Ascending aorta (tissue), 2 donors: ENCODE data around the gene TSPAN18. TPM values are rescaled to one million over a fixed set of nuclear protein-coding genes. Genes with fewer than 3 reads are reported as not detected.

Experiments
- DNase-seq, 2 donors: peaks; one replicate each; pipeline ENCODE4 v3.0.0-alpha.2; 2019; ENCODE audit warnings: low spot score in 2 of 2
- H3K27ac ChIP-seq, 2 donors: fragments of 200-600 bp; sonication (generic); one replicate each; pipeline ENCODE4 v1.5.1; 2016 to 2017; ENCODE audit warnings: mild to moderate bottlenecking in 1 of 2
- H3K27me3 ChIP-seq: fragments of 200-600 bp; sonication (generic); one replicate; pipeline ENCODE4 v1.5.1; 2017
- H3K36me3 ChIP-seq, 2 donors: fragments of 200-600 bp; sonication (generic); one replicate each; pipeline ENCODE4 v1.5.1; 2016
- H3K4me1 ChIP-seq, 2 donors: fragments of 200-600 bp; sonication (generic); one replicate each; pipeline ENCODE4 v1.5.1; 2016 to 2017; ENCODE audit warnings: mild to moderate bottlenecking in 1 of 2
- H3K4me3 ChIP-seq, 2 donors: fragments of 200-600 bp; sonication (generic); one replicate each; pipeline ENCODE4 v1.5.1; 2016 to 2017; ENCODE audit warnings: mild to moderate bottlenecking in 1 of 2
- H3K9me3 ChIP-seq, 2 donors: fragments of 200-600 bp; sonication (generic); one replicate each; pipeline ENCODE4 v1.5.1; 2016
- CTCF ChIP-seq, 3 experiments: fragments of 200-600 bp in 2 of 3; fragments of 450-650 bp in 1 of 3; sonication (generic) in 2 of 3; IDR thresholded peaks; one replicate each; pipeline ENCODE4 v1.5.1; 2016 to 2019; ENCODE audit warnings: antibody characterized with exemption in 3 of 3, mild to moderate bottlenecking in 1 of 3, moderate library complexity in 1 of 3
- intact Hi-C: fragments of 100-400 bp; cut with DNase I; formaldehyde crosslinking; loops from one replicate; pipeline ENCODE4 v1.15.1; 2023
- total RNA-seq: library from RNA; depleted of rRNA; stranded (reverse); fragments of >200 nt; gene quantifications from one replicate; pipeline ENCODE4 v1.1.0, GENCODE V29; 2016

TSPAN18 gene
- total RNA-seq, 1 donor from 2014 or later, result 21.3 TPM

GRCh38 chr11:44761551-44761961 is 34.8 kb downstream of the TSPAN18 start:
- no peak for DNase-seq
- Histone ChIP-seq H3K27ac (no peak overlapping the region), H3K4me1 (peaks cover 6 to 31% of the 10 kb centered on the region in 2 donors), H3K4me3 (no peak overlapping the region), H3K9me3 (no peaks in the 10 kb centered on the region), H3K36me3 (no peaks in the 10 kb centered on the region), H3K27me3 (no peaks in the 10 kb centered on the region)
- TF ChIP-seq CTCF (IDR thresholded peaks at IDR 0.05), result no peak
- intact Hi-C loops, result loop anchor here (5.0 to 10.0 kb wide), 3 partner anchors 147 to 573 kb away; partner anchors contain the start of gene CD82

- Histone ChIP-seq H3K27ac (no peak overlapping the region), H3K27me3 (no peaks in the 10 kb centered on the region), H3K4me1 (peaks cover 12 to 40% of the 10 kb centered on the region in 2 donors), H3K4me3 (no peak overlapping the region), H3K36me3 (no peaks in the 10 kb centered on the region), H3K9me3 (no peaks in the 10 kb centered on the region)
- DNase-seq, result peak in 1 of 2 donors; percentile 45
- TF ChIP-seq CTCF (IDR thresholded peaks at IDR 0.05), result no peak
- intact Hi-C loops, result loop anchor here (5.0 to 10.0 kb wide), 3 partner anchors 148 to 572 kb away; partner anchors contain the start of gene CD82
Measured at GRCh38 chr11:44763121-44763820, 36.5 kb downstream of the TSPAN18 start.

- peak overlapping the region; percentile 90 to 91 for H3K27ac ChIP-seq
- no peaks in the 10 kb centered on the region for H3K27me3 ChIP-seq
- peaks cover 12 to 40% of the 10 kb centered on the region in 2 donors for H3K4me1 ChIP-seq
- peak in 1 of 2 donors; percentile 47 for DNase-seq
- no peak for TF ChIP-seq CTCF (IDR thresholded peaks at IDR 0.05)
- intact Hi-C loops, result loop anchor here (5.0 to 10.0 kb wide), 3 partner anchors 150 to 570 kb away; partner anchors contain the start of gene CD82
- H3K9me3 ChIP-seq, result no peaks in the 10 kb centered on the region
- H3K36me3 ChIP-seq, result no peaks in the 10 kb centered on the region
- H3K4me3 ChIP-seq, result no peak overlapping the region
Measured at GRCh38 chr11:44764583-44764982, 37.8 kb downstream of the TSPAN18 start.

GRCh38 chr11:44765026-44765595 is 38.3 kb downstream of the TSPAN18 start:
- TF ChIP-seq CTCF (IDR thresholded peaks at IDR 0.05), result no peak
- intact Hi-C loops, result loop anchor here (5.0 to 10.0 kb wide), 4 partner anchors 42 to 570 kb away; no protein-coding TSS in a partner anchor
- H3K4me1 ChIP-seq, result peaks cover 12 to 40% of the 10 kb centered on the region in 2 donors
- no peak overlapping the region for H3K4me3 ChIP-seq
- peak overlapping the region; percentile 90 to 91 for H3K27ac ChIP-seq
- DNase-seq, result peak in 1 of 2 donors; percentile 50
- H3K36me3 ChIP-seq, result no peaks in the 10 kb centered on the region
- H3K9me3 ChIP-seq, result no peaks in the 10 kb centered on the region
- no peaks in the 10 kb centered on the region for H3K27me3 ChIP-seq

GRCh38 chr11:44765676-44766075 is 38.9 kb downstream of the TSPAN18 start:
- Histone ChIP-seq H3K4me3 (no peak overlapping the region), H3K9me3 (no peaks in the 10 kb centered on the region), H3K27ac (peak overlapping the region; percentile 90 to 91), H3K4me1 (peaks cover 12 to 40% of the 10 kb centered on the region in 2 donors), H3K27me3 (no peaks in the 10 kb centered on the region), H3K36me3 (no peaks in the 10 kb centered on the region)
- intact Hi-C loops, result loop anchor here (5.0 to 10.0 kb wide), 4 partner anchors 42 to 569 kb away; no protein-coding TSS in a partner anchor
- no peak for DNase-seq
- TF ChIP-seq CTCF (IDR thresholded peaks at IDR 0.05), result no peak
